ENCODE measurements around the gene ARL11. TPM values are rescaled to one million over a fixed set of nuclear protein-coding genes. Genes with fewer than 3 reads are reported as not detected.

Gene ARL11
- total and polyA plus RNA-seq, 2 of the 4 experiments (the other 2 are of a cell fraction), result not detected

DNA sequence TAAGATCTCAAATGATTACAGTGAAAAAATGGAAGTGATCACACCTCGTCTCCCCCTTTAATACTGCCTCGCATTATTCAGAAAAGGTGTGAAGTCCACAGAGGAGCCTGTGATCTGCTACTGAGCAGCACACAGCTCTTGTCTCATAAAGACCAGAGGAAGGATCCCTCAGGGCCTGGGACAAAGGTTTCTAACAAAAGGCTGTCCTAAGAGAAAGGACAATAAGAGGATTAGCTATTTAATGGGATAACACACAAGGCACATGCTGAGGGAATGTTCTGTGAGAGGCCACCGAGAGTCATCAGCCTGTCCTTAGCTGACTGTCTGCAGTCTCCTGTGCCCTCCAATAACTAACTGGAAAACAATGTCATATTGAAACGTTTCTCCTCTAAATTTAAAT lies 36.3 kb downstream of the ARL11 start:
- Histone ChIP-seq H2AK5ac (ENCODE audit: low read depth, low read length) (no peak overlapping the region), H4K8ac (ENCODE audit: low read depth in 2 of 2, low read length in 2 of 2) (no peak overlapping the region), H4K5ac (ENCODE audit: low read depth, low read length) (no peak overlapping the region), H3K79me1 (ENCODE audit: low read depth in 1 of 2, low read length in 2 of 2) (peaks cover 6 to 10% of the 10 kb centered on the region in 2 experiments; a peak in 3 of 4 replicates), H2BK5ac (ENCODE audit: low read depth, low read length, poor library complexity, severe bottlenecking) (no peak overlapping the region), H4K91ac (ENCODE audit: insufficient read depth, low read depth, low read length) (no peak overlapping the region), H3K4me1 (ENCODE audit: control insufficient read depth, insufficient read depth, low read length) (peaks cover 2% of the 10 kb centered on the region), H3K56ac (ENCODE audit: extremely low read depth, insufficient read depth, low read length) (no peak overlapping the region), H2AFZ (replicated peaks; ENCODE audit: low read length, poor library complexity) (no peak overlapping the region), H3K9me3 (ENCODE audit: control insufficient read depth, insufficient read depth, low read length) (no peaks in the 10 kb centered on the region), H3K27ac (ENCODE audit: insufficient read depth, low read length) (no peak overlapping the region), H2BK20ac (ENCODE audit: low read depth, low read length) (no peak overlapping the region), H3K4me2 (ENCODE audit: low read depth, low read length) (no peak overlapping the region), H3K9ac (ENCODE audit: low read depth, low read length) (no peak overlapping the region), H3K23ac (ENCODE audit: low read depth, low read length) (no peak overlapping the region), H3K36me3 (ENCODE audit: control insufficient read depth, insufficient read depth, low read length) (peaks cover 35% of the 10 kb centered on the region), H3K9me1 (ENCODE audit: insufficient read depth, low read length) (0 out of 2 replicates have a peak, but pooled peaks cover 8% of the 10 kb centered on the region), H2BK15ac (ENCODE audit: low read depth, low read length) (no peak overlapping the region), H3K27me3 (ENCODE audit: control insufficient read depth, insufficient read depth, low read length) (no peaks in the 10 kb centered on the region), H2AK9ac (replicated peaks; ENCODE audit: low read depth, low read length, poor library complexity) (no peak overlapping the region), H3K14ac (replicated peaks; ENCODE audit: low read depth, low read length) (no peak overlapping the region), H3K4ac (ENCODE audit: low read depth, low read length) (no peak overlapping the region), H3K4me3 (ENCODE audit: insufficient read depth, low read depth, low read length) (no peak overlapping the region), H2BK120ac (ENCODE audit: low read depth, low read length) (no peak overlapping the region), H4K20me1 (ENCODE audit: insufficient read depth, low read length) (no peaks in the 10 kb centered on the region), H3K18ac (ENCODE audit: low read depth, low read length) (no peak overlapping the region)
- ATAC-seq (ENCODE audit: low read depth) (no peak), DNase-seq (no peak)
- intact Hi-C loops (cut with micrococcal nuclease) (loop anchor here (5.0 to 10.0 kb wide), 2 partner anchors 270 to 418 kb away; partner anchors contain the start of gene SPRYD7), dilution Hi-C loops (cut with HindIII; ENCODE audit: low sequenced_read_pairs, unreplicated experiment) (no loop called here), in situ Hi-C loops (cut with MboI; ENCODE audit: low sequenced_read_pairs) (loop anchor here (5.0 to 25.0 kb wide), 4 partner anchors 178 to 1398 kb away; partner anchors contain the start of gene RNASEH2B)
- ChIA-PET CTCF (no interaction called here), POLR2A (ENCODE audit: unreplicated experiment) (no interaction called here)
- WGBS, 2 experiments (ENCODE audit: extremely low coverage in 2 of 2, insufficient read length in 1 of 2), result no CpG with 5 or more reads among the region's 4 CpGs
- no peak for TF ChIP-seq NFE2L2 (IDR thresholded peaks at IDR 0.05; ENCODE audit: low read depth, low read length)
- TF ChIP-seq, protein P1, sequence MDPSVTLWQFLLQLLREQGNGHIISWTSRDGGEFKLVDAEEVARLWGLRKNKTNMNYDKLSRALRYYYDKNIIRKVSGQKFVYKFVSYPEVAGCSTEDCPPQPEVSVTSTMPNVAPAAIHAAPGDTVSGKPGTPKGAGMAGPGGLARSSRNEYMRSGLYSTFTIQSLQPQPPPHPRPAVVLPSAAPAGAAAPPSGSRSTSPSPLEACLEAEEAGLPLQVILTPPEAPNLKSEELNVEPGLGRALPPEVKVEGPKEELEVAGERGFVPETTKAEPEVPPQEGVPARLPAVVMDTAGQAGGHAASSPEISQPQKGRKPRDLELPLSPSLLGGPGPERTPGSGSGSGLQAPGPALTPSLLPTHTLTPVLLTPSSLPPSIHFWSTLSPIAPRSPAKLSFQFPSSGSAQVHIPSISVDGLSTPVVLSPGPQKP (IDR thresholded peaks at IDR 0.05; ENCODE audit: borderline replicate concordance, low read depth, low read length), result no peak
- TF ChIP-seq RCOR1 (IDR thresholded peaks at IDR 0.05; ENCODE audit: insufficient replicate concordance, low read length), result no peak
- no peak for TF ChIP-seq MAZ (IDR thresholded peaks at IDR 0.05; ENCODE audit: borderline replicate concordance, low read depth, low read length)
- no peak for TF ChIP-seq RFX5 (IDR thresholded peaks at IDR 0.05; ENCODE audit: low read depth, low read length)
- TF ChIP-seq FOS (IDR thresholded peaks at IDR 0.05; ENCODE audit: low read depth, low read length), result no peak
- TF ChIP-seq CEBPB (IDR thresholded peaks at IDR 0.05; ENCODE audit: low read depth, low read length), result no peak
- BruUV-seq (replicated peaks), result no TSS peak
